Stimulated activated CD4-positive, alpha-beta T cell treated with anti-CD3 and anti-CD28 coated beads, Interleukin-15, amount 100 ng/mL, for 24 hours (primary cell): ENCODE results near the gene EEFSEC.

Experiments
- DNase-seq: peaks from one replicate; pipeline ENCODE4 v3.0.0-alpha.2; 2020

The EEFSEC gene

GRCh38 chr3:128432971-128433836 lies 279.9 kb downstream of the EEFSEC start:
- no peak for DNase-seq

- no peak for DNase-seq
Observed at GRCh38 chr3:128433837-128434165, 280.5 kb downstream of the EEFSEC start.

GRCh38 chr3:128434524-128434923 lies 281.2 kb downstream of the EEFSEC start:
- no peak for DNase-seq

GRCh38 chr3:128435058-128435457 lies 281.8 kb downstream of the EEFSEC start:
- no peak for DNase-seq

- DNase-seq: no peak
Observed at GRCh38 chr3:128435561-128435960, 282.3 kb downstream of the EEFSEC start.

GRCh38 chr3:128436214-128436613 lies 282.9 kb downstream of the EEFSEC start:
- no peak for DNase-seq

- DNase-seq: no peak
Observed at GRCh38 chr3:128438488-128439072, 285.3 kb downstream of the EEFSEC start.

GRCh38 chr3:128439226-128439625 lies 285.9 kb downstream of the EEFSEC start:
- no peak for DNase-seq

- no peak for DNase-seq
Observed at GRCh38 chr3:128442070-128442469, 288.8 kb downstream of the EEFSEC start.

- no peak for DNase-seq
Observed at GRCh38 chr3:128442949-128443348, 289.7 kb downstream of the EEFSEC start.

GRCh38 chr3:128443771-128444170 lies 290.5 kb downstream of the EEFSEC start:
- DNase-seq: no peak

GRCh38 chr3:128445357-128445756 lies 292.1 kb downstream of the EEFSEC start:
- DNase-seq: no peak

GRCh38 chr3:128446821-128447220 lies 293.5 kb downstream of the EEFSEC start:
- no peak for DNase-seq

GRCh38 chr3:128447561-128448013 lies 294.3 kb downstream of the EEFSEC start:
- DNase-seq: peak; percentile 78

- no peak for DNase-seq
Observed at GRCh38 chr3:128448491-128448890, 295.2 kb downstream of the EEFSEC start.

GRCh38 chr3:128449111-128449638 lies 295.9 kb downstream of the EEFSEC start:
- no peak for DNase-seq

GRCh38 chr3:128452120-128452519 lies 298.8 kb downstream of the EEFSEC start:
- no peak for DNase-seq

GRCh38 chr3:128452678-128453275 lies 299.5 kb downstream of the EEFSEC start:
- DNase-seq: no peak

GRCh38 chr3:128453501-128454309 lies 300.4 kb downstream of the EEFSEC start:
- no peak for DNase-seq

GRCh38 chr3:128454310-128454618 lies 301.0 kb downstream of the EEFSEC start:
- DNase-seq: no peak

GRCh38 chr3:128455116-128455515 lies 301.8 kb downstream of the EEFSEC start:
- no peak for DNase-seq

- DNase-seq: no peak
Observed at GRCh38 chr3:128455786-128456748, 302.8 kb downstream of the EEFSEC start.
